ENCODE measurements around the gene AK1.

GRCh38 chr9:127856729-127857116 lies 20.8 kb downstream of the AK1 start:
- TF ChIP-seq REST (IDR thresholded peaks at IDR 0.05; ENCODE audit: insufficient read depth in 1 of 2, low read depth in 2 of 2, low read length in 2 of 2): no peak
- TF ChIP-seq TAF1 (IDR thresholded peaks at IDR 0.05; ENCODE audit: borderline replicate concordance, insufficient read depth, low read length): no peak
- no peak for TF ChIP-seq POLR2AphosphoS5 (IDR thresholded peaks at IDR 0.05; ENCODE audit: low read depth, low read length)
- no peak for TF ChIP-seq FOXP2 (optimal IDR thresholded peaks at IDR 0.05; ENCODE audit: borderline replicate concordance, extremely low read depth, extremely low read length, insufficient read depth)
- TF ChIP-seq SIN3A (IDR thresholded peaks at IDR 0.05; ENCODE audit: borderline replicate concordance, insufficient read depth, low read length): no peak
